Measurements from ENCODE around the gene FSTL3. TPM values are rescaled to one million over a fixed set of nuclear protein-coding genes. Genes with fewer than 3 reads are reported as not detected.
A peak's percentile ranks its signal among the peaks of the same experiment; 100 is the strongest.

Gene FSTL3
- total RNA-seq, 1 experiment from 2014 or later, result 32.5 TPM

DNA sequence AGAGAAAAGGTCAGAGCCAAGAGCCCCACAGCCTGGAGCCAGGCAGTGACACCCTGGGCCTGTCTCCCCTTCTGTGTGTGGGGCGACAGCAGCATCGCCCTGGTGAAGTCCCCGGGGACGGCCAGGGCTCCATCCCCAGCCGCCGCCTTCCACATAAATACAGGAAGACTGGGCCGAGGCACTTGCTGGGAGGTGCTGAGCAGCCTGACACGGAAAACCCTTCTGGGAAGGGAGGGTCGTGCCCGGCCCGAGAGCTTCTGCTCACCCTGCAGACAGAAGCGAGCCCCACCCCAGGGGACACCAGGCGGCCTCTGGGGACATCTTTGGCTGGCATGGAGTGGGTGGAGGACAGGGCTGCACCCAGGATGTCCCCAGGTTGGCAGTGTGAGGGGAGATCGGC, 31.4 kb upstream of the FSTL3 start:
- CTCF ChIA-PET, result no interaction called here
- in situ Hi-C loops (cut with HindIII; ENCODE audit: low pct_unique_long_range_greater_than_20kb, low sequenced_read_pairs), result no loop called here
- no peaks in the 10 kb centered on the region; the same call in 1 of the 2 replicates for H3K36me3 ChIP-seq (ENCODE audit: control insufficient read depth, insufficient read depth, low read length)

DNA sequence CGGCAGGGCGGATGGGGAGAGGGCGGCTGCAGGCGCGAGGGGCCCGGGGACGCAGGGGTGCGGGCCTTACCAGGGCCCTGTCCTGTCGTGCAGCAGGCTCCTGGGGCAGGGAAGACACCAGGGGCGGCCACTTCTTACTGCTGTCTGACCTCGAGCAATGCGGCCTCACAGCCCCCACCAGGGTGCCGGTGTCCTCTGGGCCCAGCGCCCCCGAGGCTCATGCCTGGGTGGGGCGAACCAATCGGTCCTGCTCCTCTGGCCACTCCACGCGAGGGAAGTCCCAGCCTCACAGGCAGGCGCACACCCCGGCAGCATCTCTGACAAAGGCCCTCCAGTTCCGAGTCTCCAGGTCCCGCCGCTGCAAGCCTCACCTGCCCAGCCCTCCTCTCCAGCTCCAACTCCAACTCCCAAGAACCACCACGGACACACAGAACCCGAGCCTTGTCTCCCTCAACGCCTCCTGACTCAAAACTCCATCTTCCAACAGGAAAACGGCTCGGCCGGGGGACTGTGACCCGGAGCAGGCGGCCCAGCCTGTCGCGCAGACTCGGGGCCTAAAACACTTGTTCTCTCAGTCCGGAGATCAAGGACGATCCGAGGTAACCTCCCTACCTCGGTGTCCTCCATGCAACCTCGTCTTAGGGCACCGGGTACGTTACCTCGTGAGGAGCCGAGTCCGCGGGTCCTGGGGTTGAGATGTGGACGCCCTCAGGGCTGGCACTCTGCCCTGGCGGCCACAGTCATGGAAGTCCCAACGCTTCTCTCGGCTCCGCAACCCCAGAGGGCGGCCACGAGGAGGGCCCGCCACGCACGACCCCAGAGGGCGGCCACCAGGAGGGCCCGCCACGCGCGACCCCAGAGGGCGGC, 30.0 kb upstream of the FSTL3 start:
- POLR2A ChIA-PET, result no interaction called here
- CTCF ChIA-PET, result no interaction called here
- intact Hi-C loops (cut with micrococcal nuclease; ENCODE audit: unreplicated experiment), result no loop called here
- Histone ChIP-seq H3K4me3 (ENCODE audit: low read depth in 2 of 2, low read length in 2 of 2) (no peak overlapping the region), H3K4me1 (ENCODE audit: control insufficient read depth, insufficient read depth, low read length) (no peaks in the 10 kb centered on the region), H3K27ac (ENCODE audit: low read length) (no peak overlapping the region), H3K27me3 (ENCODE audit: control insufficient read depth, insufficient read depth, low read length) (no peaks in the 10 kb centered on the region), H3K9me3 (ENCODE audit: control insufficient read depth, insufficient read depth, low read depth, low read length) (no peaks in the 10 kb centered on the region), H3K36me3 (ENCODE audit: control insufficient read depth, insufficient read depth, low read length) (no peaks in the 10 kb centered on the region; the same call in 1 of the 2 replicates)
- 0 out of 2 replicates have a peak, but pooled peaks have one; percentile 5 for ATAC-seq
- no peak for DNase-seq (ENCODE audit: low read depth, low spot score)
- no TSS peak for BruUV-seq (replicated peaks)
- TF ChIP-seq POLR2AphosphoS5 (IDR thresholded peaks at IDR 0.05; ENCODE audit: low read depth, low read length) (no peak), SIN3A (IDR thresholded peaks at IDR 0.05; ENCODE audit: borderline replicate concordance, insufficient read depth, low read depth, low read length) (no peak), TCF7L2 (IDR thresholded peaks at IDR 0.05; ENCODE audit: low read depth, low read length) (no peak)
- TF ChIP-seq, protein P1, sequence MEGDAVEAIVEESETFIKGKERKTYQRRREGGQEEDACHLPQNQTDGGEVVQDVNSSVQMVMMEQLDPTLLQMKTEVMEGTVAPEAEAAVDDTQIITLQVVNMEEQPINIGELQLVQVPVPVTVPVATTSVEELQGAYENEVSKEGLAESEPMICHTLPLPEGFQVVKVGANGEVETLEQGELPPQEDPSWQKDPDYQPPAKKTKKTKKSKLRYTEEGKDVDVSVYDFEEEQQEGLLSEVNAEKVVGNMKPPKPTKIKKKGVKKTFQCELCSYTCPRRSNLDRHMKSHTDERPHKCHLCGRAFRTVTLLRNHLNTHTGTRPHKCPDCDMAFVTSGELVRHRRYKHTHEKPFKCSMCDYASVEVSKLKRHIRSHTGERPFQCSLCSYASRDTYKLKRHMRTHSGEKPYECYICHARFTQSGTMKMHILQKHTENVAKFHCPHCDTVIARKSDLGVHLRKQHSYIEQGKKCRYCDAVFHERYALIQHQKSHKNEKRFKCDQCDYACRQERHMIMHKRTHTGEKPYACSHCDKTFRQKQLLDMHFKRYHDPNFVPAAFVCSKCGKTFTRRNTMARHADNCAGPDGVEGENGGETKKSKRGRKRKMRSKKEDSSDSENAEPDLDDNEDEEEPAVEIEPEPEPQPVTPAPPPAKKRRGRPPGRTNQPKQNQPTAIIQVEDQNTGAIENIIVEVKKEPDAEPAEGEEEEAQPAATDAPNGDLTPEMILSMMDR (IDR thresholded peaks at IDR 0.05), result no peak
- TF ChIP-seq, protein P2, sequence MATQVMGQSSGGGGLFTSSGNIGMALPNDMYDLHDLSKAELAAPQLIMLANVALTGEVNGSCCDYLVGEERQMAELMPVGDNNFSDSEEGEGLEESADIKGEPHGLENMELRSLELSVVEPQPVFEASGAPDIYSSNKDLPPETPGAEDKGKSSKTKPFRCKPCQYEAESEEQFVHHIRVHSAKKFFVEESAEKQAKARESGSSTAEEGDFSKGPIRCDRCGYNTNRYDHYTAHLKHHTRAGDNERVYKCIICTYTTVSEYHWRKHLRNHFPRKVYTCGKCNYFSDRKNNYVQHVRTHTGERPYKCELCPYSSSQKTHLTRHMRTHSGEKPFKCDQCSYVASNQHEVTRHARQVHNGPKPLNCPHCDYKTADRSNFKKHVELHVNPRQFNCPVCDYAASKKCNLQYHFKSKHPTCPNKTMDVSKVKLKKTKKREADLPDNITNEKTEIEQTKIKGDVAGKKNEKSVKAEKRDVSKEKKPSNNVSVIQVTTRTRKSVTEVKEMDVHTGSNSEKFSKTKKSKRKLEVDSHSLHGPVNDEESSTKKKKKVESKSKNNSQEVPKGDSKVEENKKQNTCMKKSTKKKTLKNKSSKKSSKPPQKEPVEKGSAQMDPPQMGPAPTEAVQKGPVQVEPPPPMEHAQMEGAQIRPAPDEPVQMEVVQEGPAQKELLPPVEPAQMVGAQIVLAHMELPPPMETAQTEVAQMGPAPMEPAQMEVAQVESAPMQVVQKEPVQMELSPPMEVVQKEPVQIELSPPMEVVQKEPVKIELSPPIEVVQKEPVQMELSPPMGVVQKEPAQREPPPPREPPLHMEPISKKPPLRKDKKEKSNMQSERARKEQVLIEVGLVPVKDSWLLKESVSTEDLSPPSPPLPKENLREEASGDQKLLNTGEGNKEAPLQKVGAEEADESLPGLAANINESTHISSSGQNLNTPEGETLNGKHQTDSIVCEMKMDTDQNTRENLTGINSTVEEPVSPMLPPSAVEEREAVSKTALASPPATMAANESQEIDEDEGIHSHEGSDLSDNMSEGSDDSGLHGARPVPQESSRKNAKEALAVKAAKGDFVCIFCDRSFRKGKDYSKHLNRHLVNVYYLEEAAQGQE (IDR thresholded peaks at IDR 0.05; ENCODE audit: insufficient read depth in 1 of 2, low read depth in 2 of 2, low read length in 1 of 2), result no peak
- in situ Hi-C loops (cut with HindIII; ENCODE audit: low pct_unique_long_range_greater_than_20kb, low sequenced_read_pairs), result no loop called here

More for the DNA sequence above, 31.4 kb upstream of the FSTL3 start:
- H3K27ac ChIP-seq (ENCODE audit: low read length), result no peak overlapping the region
- intact Hi-C loops (cut with micrococcal nuclease; ENCODE audit: unreplicated experiment), result no loop called here
- no peak for DNase-seq (ENCODE audit: low read depth, low spot score)
- no peak overlapping the region for H3K4me3 ChIP-seq (ENCODE audit: low read depth in 2 of 2, low read length in 2 of 2)
- no peaks in the 10 kb centered on the region for H3K27me3 ChIP-seq (ENCODE audit: control insufficient read depth, insufficient read depth, low read length)
- BruUV-seq (replicated peaks), result no TSS peak
- POLR2A ChIA-PET, result no interaction called here
- no peaks in the 10 kb centered on the region for H3K4me1 ChIP-seq (ENCODE audit: control insufficient read depth, insufficient read depth, low read length)
- H3K9me3 ChIP-seq (ENCODE audit: control insufficient read depth, insufficient read depth, low read depth, low read length), result no peaks in the 10 kb centered on the region
- TF ChIP-seq, protein P2 (IDR thresholded peaks at IDR 0.05; ENCODE audit: insufficient read depth in 1 of 2, low read depth in 2 of 2, low read length in 1 of 2), result no peak
- TF ChIP-seq TCF7L2 (IDR thresholded peaks at IDR 0.05; ENCODE audit: low read depth, low read length), result no peak
- TF ChIP-seq, protein P1 (IDR thresholded peaks at IDR 0.05), result no peak
- TF ChIP-seq SIN3A (IDR thresholded peaks at IDR 0.05; ENCODE audit: borderline replicate concordance, insufficient read depth, low read depth, low read length), result no peak
- no peak for TF ChIP-seq POLR2AphosphoS5 (IDR thresholded peaks at IDR 0.05; ENCODE audit: low read depth, low read length)
- ATAC-seq, result 0 out of 2 replicates have a peak, but pooled peaks have one; percentile 9

Measured in Panc1 (cell line).